ENCODE measurements around the gene RAB15. TPM values are rescaled to one million over a fixed set of nuclear protein-coding genes. Genes with fewer than 3 reads are reported as not detected.

RAB15 gene
- total RNA-seq, 4 donors from 2014 or later = 11.6 to 50.9 (median 19.4) TPM

GRCh38 chr14:64920465-64920864 lies 51.7 kb downstream of the RAB15 start:
- in situ Hi-C loops (cut with MboI; ENCODE audit: low pct_ligation_motif_present in 1 of 4, low pct_unique_long_range_greater_than_20kb in 1 of 4, low sequenced_read_pairs in 3 of 4) = no loop called here
- no peaks in the 10 kb centered on the region for H3K27me3 ChIP-seq
- no peaks in the 10 kb centered on the region for H3K9me3 ChIP-seq
- H3K36me3 ChIP-seq = peaks cover 0 to 18% (median 8%) of the 10 kb centered on the region in 4 donors
- DNase-seq = no peak
- intact Hi-C loops (cut with DNase I; ENCODE audit: low total_unique reads) = no loop called here
- no peak overlapping the region for H3K4me3 ChIP-seq
- H3K4me1 ChIP-seq = peaks cover 4 to 32% (median 5%) of the 10 kb centered on the region in 4 donors
- TF ChIP-seq POLR2A (IDR thresholded peaks at IDR 0.05) = no peak
- no peak for TF ChIP-seq POLR2AphosphoS5 (IDR thresholded peaks at IDR 0.05)
- no peak for TF ChIP-seq EP300 (IDR thresholded peaks at IDR 0.05; ENCODE audit: low read depth)
- TF ChIP-seq CTCF (IDR thresholded peaks at IDR 0.05) = no peak
- 72 to 95% methylated on average over 2 of the region's 2 CpGs for WGBS, 2 donors (ENCODE audit: low coverage in 1 of 2)
- H3K27ac ChIP-seq = no peak overlapping the region

- intact Hi-C loops (cut with DNase I; ENCODE audit: low total_unique reads) = no loop called here
- DNase-seq = no peak
- Histone ChIP-seq H3K36me3 (peaks cover 0 to 9% (median 4%) of the 10 kb centered on the region in 4 donors), H3K27ac (no peak overlapping the region), H3K27me3 (no peaks in the 10 kb centered on the region), H3K9me3 (no peaks in the 10 kb centered on the region), H3K4me1 (peaks cover 7 to 38% (median 10%) of the 10 kb centered on the region in 4 donors), H3K4me3 (no peak overlapping the region)
- no peak for TF ChIP-seq POLR2A (IDR thresholded peaks at IDR 0.05)
- no peak for TF ChIP-seq EP300 (IDR thresholded peaks at IDR 0.05; ENCODE audit: low read depth)
- no peak for TF ChIP-seq CTCF (IDR thresholded peaks at IDR 0.05)
- no peak for TF ChIP-seq POLR2AphosphoS5 (IDR thresholded peaks at IDR 0.05)
- in situ Hi-C loops (cut with MboI; ENCODE audit: low pct_ligation_motif_present in 1 of 4, low pct_unique_long_range_greater_than_20kb in 1 of 4, low sequenced_read_pairs in 3 of 4) = no loop called here
- 86 to 88% methylated on average over 3 to 5 of the region's 5 CpGs for WGBS, 2 donors (ENCODE audit: low coverage in 1 of 2)
Observed at GRCh38 chr14:64919618-64920017, 52.5 kb downstream of the RAB15 start.

GRCh38 chr14:64919215-64919614 lies 52.9 kb downstream of the RAB15 start:
- peaks cover 0 to 5% (median 2%) of the 10 kb centered on the region in 4 donors for H3K36me3 ChIP-seq
- H3K4me3 ChIP-seq = no peak overlapping the region
- no peaks in the 10 kb centered on the region for H3K9me3 ChIP-seq
- peaks cover 7 to 38% (median 10%) of the 10 kb centered on the region in 4 donors for H3K4me1 ChIP-seq
- intact Hi-C loops (cut with DNase I; ENCODE audit: low total_unique reads) = no loop called here
- no peak overlapping the region for H3K27ac ChIP-seq
- no peaks in the 10 kb centered on the region for H3K27me3 ChIP-seq
- DNase-seq = no peak
- in situ Hi-C loops (cut with MboI; ENCODE audit: low pct_ligation_motif_present in 1 of 4, low pct_unique_long_range_greater_than_20kb in 1 of 4, low sequenced_read_pairs in 3 of 4) = no loop called here
- TF ChIP-seq POLR2A (IDR thresholded peaks at IDR 0.05) (no peak), POLR2AphosphoS5 (IDR thresholded peaks at IDR 0.05) (no peak), CTCF (IDR thresholded peaks at IDR 0.05) (no peak)

- Histone ChIP-seq H3K27me3 (no peaks in the 10 kb centered on the region), H3K36me3 (no peaks in the 10 kb centered on the region), H3K9me3 (no peaks in the 10 kb centered on the region), H3K4me3 (no peak overlapping the region), H3K4me1 (peaks cover 7 to 42% (median 12%) of the 10 kb centered on the region in 4 donors), H3K27ac (no peak overlapping the region)
- no peak for DNase-seq
- TF ChIP-seq CTCF (IDR thresholded peaks at IDR 0.05) = no peak
- no peak for TF ChIP-seq POLR2AphosphoS5 (IDR thresholded peaks at IDR 0.05)
- no peak for TF ChIP-seq EP300 (IDR thresholded peaks at IDR 0.05; ENCODE audit: low read depth)
- intact Hi-C loops (cut with DNase I; ENCODE audit: low total_unique reads) = no loop called here
- in situ Hi-C loops (cut with MboI; ENCODE audit: low pct_ligation_motif_present in 1 of 4, low pct_unique_long_range_greater_than_20kb in 1 of 4, low sequenced_read_pairs in 3 of 4) = no loop called here
- WGBS, 2 donors (ENCODE audit: low coverage in 1 of 2) = 83 to 92% methylated on average over 3 to 4 of the region's 4 CpGs
Observed at GRCh38 chr14:64918216-64918615, 53.9 kb downstream of the RAB15 start.

Data from transverse colon (tissue), 4 donors.